K562 (cell line): ENCODE data around the gene ZNF74. TPM values are rescaled to one million over a fixed set of nuclear protein-coding genes. Genes with fewer than 3 reads are reported as not detected.
A peak's percentile ranks its signal among the peaks of the same experiment; 100 is the strongest.

Experiments
- ATF6 ChIP-seq: sonication (generic); formaldehyde crosslinking; IDR thresholded peaks from 2 replicates; pipeline ENCODE4 v1.4.0; 2020; ENCODE audit warnings: mild to moderate bottlenecking, missing genetic modification reagents
- CBFA2T2 ChIP-seq: fragments of 450-650 bp; conservative IDR thresholded peaks from 2 replicates; pipeline ENCODE4 v1.6.1; 2017; ENCODE audit warnings: mild to moderate bottlenecking
- CBX5 ChIP-seq: IDR thresholded peaks from 2 replicates; pipeline ENCODE4 v1.6.1; 2014; ENCODE audit warnings: low read depth, borderline replicate concordance
- FOXA3 ChIP-seq, 2 experiments: fragments of 450-650 bp in 1 of 2; sonication (generic) in 1 of 2; formaldehyde crosslinking; IDR thresholded peaks in 1 of 2; conservative IDR thresholded peaks in 1 of 2; 2 replicates each; pipeline versions ENCODE4 v1.4.0 to v1.8.0; 2020 to 2022; ENCODE audit warnings: mild to moderate bottlenecking in 2 of 2, missing genetic modification reagents in 1 of 2
- FOXJ3 ChIP-seq: sonication (generic); formaldehyde crosslinking; IDR thresholded peaks from 2 replicates; pipeline ENCODE4 v1.4.0; 2020; ENCODE audit warnings: mild to moderate bottlenecking, missing genetic modification reagents
- HNRNPUL1 ChIP-seq: fragments of 200-400 bp; formaldehyde crosslinking; IDR thresholded peaks from 2 replicates; pipeline ENCODE4 v1.6.1; 2017; ENCODE audit warnings: low read length
- KLF13 ChIP-seq: fragments of 450-650 bp; IDR thresholded peaks from 2 replicates; pipeline ENCODE4 v1.6.1; 2016; ENCODE audit warnings: missing genetic modification characterization, low read depth, mild to moderate bottlenecking, missing compliant biosample characterization, moderate library complexity, borderline replicate concordance
- LCOR ChIP-seq: sonication (generic); formaldehyde crosslinking; IDR thresholded peaks from 2 replicates; pipeline ENCODE4 v1.8.0; 2022; ENCODE audit warnings: mild to moderate bottlenecking, missing genetic modification reagents
- MED1 ChIP-seq: sonication (generic); formaldehyde crosslinking; IDR thresholded peaks from 2 replicates; pipeline ENCODE4 v1.8.1; 2023; ENCODE audit warnings: missing genetic modification reagents, borderline replicate concordance
- MEF2D ChIP-seq: conservative IDR thresholded peaks from 2 replicates; pipeline ENCODE4 v1.6.1; 2016; ENCODE audit warnings: low read depth, missing genetic modification characterization, missing compliant biosample characterization
- POU5F1 ChIP-seq: fragments of 150-350 bp; IDR thresholded peaks from 2 replicates; pipeline ENCODE4 v1.6.1; 2014; ENCODE audit warnings: borderline replicate concordance, low read length, low read depth, mild to moderate bottlenecking; ENCODE audit not compliant: partially characterized antibody
- PTRF ChIP-seq: fragments of 450-650 bp; IDR thresholded peaks from 2 replicates; pipeline ENCODE4 v1.6.1; 2016; ENCODE audit warnings: mild to moderate bottlenecking, missing genetic modification characterization, missing compliant biosample characterization
- SLC30A9 ChIP-seq: fragments of 250-450 bp; sonication (Bioruptor Pico); IDR thresholded peaks from 2 replicates; pipeline ENCODE4 v1.8.0; 2022; ENCODE audit warnings: mild to moderate bottlenecking, moderate library complexity
- STAG1 ChIP-seq: sonication (generic); formaldehyde crosslinking; IDR thresholded peaks from 2 replicates; pipeline ENCODE4 v1.5.0; 2020; ENCODE audit warnings: missing genetic modification reagents, borderline replicate concordance
- TARDBP ChIP-seq: fragments of 450-650 bp; IDR thresholded peaks from 2 replicates; pipeline ENCODE4 v1.6.1; 2016
- TEAD4 ChIP-seq, 2 experiments: sonication (generic) in 1 of 2; formaldehyde crosslinking in 1 of 2; IDR thresholded peaks; 2 replicates each; pipeline versions ENCODE4 v1.6.1 to v1.8.0; 2012 to 2022; ENCODE audit warnings: borderline replicate concordance in 1 of 2, inconsistent platforms in 1 of 2, low read length in 1 of 2, mild to moderate bottlenecking in 1 of 2, missing genetic modification reagents in 1 of 2
- ZFP91 ChIP-seq: sonication (generic); formaldehyde crosslinking; IDR thresholded peaks from 2 replicates; pipeline ENCODE4 v1.8.0; 2022; ENCODE audit warnings: mild to moderate bottlenecking, missing genetic modification reagents
- ZNF134 ChIP-seq: fragments of 250-450 bp; sonication (Bioruptor Pico); conservative IDR thresholded peaks from 2 replicates; pipeline ENCODE4 v1.4.0; 2020
- ZNF217 ChIP-seq: sonication (generic); formaldehyde crosslinking; IDR thresholded peaks from 2 replicates; pipeline ENCODE4 v1.8.0; 2022; ENCODE audit warnings: mild to moderate bottlenecking, missing genetic modification reagents
- ZNF431 ChIP-seq: sonication (generic); formaldehyde crosslinking; IDR thresholded peaks from 2 replicates; pipeline ENCODE4 v1.8.0; 2022; ENCODE audit warnings: mild to moderate bottlenecking, missing genetic modification reagents
- ZNF780A ChIP-seq: fragments of 250-450 bp; sonication (Bioruptor Pico); IDR thresholded peaks from 2 replicates; pipeline ENCODE4 v1.5.0; 2021; ENCODE audit warnings: mild to moderate bottlenecking
- polyA plus RNA-seq, 8 experiments: library from polyadenylated mRNA; depleted of rRNA in 4 of 8; stranded (reverse) in 5 of 8; unstranded in 3 of 8; fragments of >200 nt; fragmentation: Nextera tagmentation in 2 of 8; fragmentation: Illumina TruSeq in 1 of 8; extraction: Ambion mirVana in 2 of 8; extraction: Trizol in 1 of 8; gene quantifications; 2 replicates each; pipeline versions ENCODE4 v1.2.1 to v1.2.3, GENCODE V29; 2011 to 2014; ENCODE audit warnings: inconsistent platforms in 1 of 8, missing spikeins in 1 of 8
- total RNA-seq, 7 experiments: library from RNA; depleted of rRNA in 6 of 7; stranded (reverse); fragments of >200 nt in 6 of 7; fragmentation: Illumina TruSeq in 2 of 7; extraction: Trizol in 2 of 7; gene quantifications; 2 replicates each; pipeline versions ENCODE4 v1.2.1 to v1.2.3, GENCODE V29; 2011 to 2021; ENCODE audit warnings: low replicate concordance in 1 of 7
- TF ChIP-seq, protein P1 (sequence below): fragments of 250-450 bp; sonication (Bioruptor Pico); IDR thresholded peaks from 2 replicates; pipeline ENCODE4 v1.5.0; 2021
- TF ChIP-seq, protein P2 (sequence below): fragments of 450-650 bp; IDR thresholded peaks from 2 replicates; pipeline ENCODE4 v1.6.1; 2017; ENCODE audit warnings: antibody characterized with exemption

ZNF74 gene
- total and polyA plus RNA-seq, 9 of the 15 experiments (the other 6 are each of a cell fraction or from before 2014, with no cell fraction given) = 2.4 to 53.5 (median 31.5) TPM

- TF ChIP-seq, protein P1, sequence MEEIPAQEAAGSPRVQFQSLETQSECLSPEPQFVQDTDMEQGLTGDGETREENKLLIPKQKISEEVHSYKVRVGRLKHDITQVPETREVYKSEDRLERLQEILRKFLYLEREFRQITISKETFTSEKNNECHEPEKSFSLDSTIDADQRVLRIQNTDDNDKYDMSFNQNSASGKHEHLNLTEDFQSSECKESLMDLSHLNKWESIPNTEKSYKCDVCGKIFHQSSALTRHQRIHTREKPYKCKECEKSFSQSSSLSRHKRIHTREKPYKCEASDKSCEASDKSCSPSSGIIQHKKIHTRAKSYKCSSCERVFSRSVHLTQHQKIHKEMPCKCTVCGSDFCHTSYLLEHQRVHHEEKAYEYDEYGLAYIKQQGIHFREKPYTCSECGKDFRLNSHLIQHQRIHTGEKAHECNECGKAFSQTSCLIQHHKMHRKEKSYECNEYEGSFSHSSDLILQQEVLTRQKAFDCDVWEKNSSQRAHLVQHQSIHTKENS (CRISPR knock-in tag) = no peak
- TF ChIP-seq CBFA2T2 (no peak), FOXJ3 (CRISPR knock-in tag) (no peak), CBX5 (no peak), ZNF431 (CRISPR knock-in tag) (no peak), STAG1 (CRISPR knock-in tag) (peak; percentile 59; the same call in 1 of the 2 replicates), TARDBP (no peak), ZNF134 (CRISPR knock-in tag) (no peak), FOXA3 (CRISPR knock-in tag; conservative IDR thresholded peaks at IDR 0.05 in 1 of 2, IDR thresholded peaks at IDR 0.05 in 1 of 2) (no peak; a peak in 1 of 4 replicates), ZFP91 (CRISPR knock-in tag) (no peak), SLC30A9 (CRISPR knock-in tag) (no peak), POU5F1 (no peak), TEAD4 (IDR thresholded peaks at IDR 0.05; ENCODE audit: low read length) (no peak), TEAD4 (CRISPR knock-in tag; IDR thresholded peaks at IDR 0.05; ENCODE audit: borderline replicate concordance) (peak; percentile 77; the same call in 1 of the 2 replicates), KLF13 (no peak), LCOR (CRISPR knock-in tag) (no peak), PTRF (tag) (no peak), ATF6 (CRISPR knock-in tag) (no peak), ZNF780A (CRISPR knock-in tag) (no peak), MED1 (CRISPR knock-in tag) (peak; percentile 90), MEF2D (tag) (no peak), ZNF217 (CRISPR knock-in tag) (no peak), HNRNPUL1 (no peak)
- TF ChIP-seq, protein P2, sequence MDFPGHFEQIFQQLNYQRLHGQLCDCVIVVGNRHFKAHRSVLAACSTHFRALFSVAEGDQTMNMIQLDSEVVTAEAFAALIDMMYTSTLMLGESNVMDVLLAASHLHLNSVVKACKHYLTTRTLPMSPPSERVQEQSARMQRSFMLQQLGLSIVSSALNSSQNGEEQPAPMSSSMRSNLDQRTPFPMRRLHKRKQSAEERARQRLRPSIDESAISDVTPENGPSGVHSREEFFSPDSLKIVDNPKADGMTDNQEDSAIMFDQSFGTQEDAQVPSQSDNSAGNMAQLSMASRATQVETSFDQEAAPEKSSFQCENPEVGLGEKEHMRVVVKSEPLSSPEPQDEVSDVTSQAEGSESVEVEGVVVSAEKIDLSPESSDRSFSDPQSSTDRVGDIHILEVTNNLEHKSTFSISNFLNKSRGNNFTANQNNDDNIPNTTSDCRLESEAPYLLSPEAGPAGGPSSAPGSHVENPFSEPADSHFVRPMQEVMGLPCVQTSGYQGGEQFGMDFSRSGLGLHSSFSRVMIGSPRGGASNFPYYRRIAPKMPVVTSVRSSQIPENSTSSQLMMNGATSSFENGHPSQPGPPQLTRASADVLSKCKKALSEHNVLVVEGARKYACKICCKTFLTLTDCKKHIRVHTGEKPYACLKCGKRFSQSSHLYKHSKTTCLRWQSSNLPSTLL = no peak
Measured at GRCh38 chr22:20439928-20440575, 46.1 kb downstream of the ZNF74 start (continued).
